ENCODE data around the gene PSG6.
"Not testable (repeated sequence)": the region's sequence is repeated elsewhere in the genome, so short reads cannot be mapped to it uniquely, and the experiment has no call there.

Gene PSG6

GRCh38 chr19:42853231-42853630 is 64.5 kb downstream of the PSG6 start:
- not testable (repeated sequence) for DNase-seq (ENCODE audit: low read depth, low spot score)

DNA sequence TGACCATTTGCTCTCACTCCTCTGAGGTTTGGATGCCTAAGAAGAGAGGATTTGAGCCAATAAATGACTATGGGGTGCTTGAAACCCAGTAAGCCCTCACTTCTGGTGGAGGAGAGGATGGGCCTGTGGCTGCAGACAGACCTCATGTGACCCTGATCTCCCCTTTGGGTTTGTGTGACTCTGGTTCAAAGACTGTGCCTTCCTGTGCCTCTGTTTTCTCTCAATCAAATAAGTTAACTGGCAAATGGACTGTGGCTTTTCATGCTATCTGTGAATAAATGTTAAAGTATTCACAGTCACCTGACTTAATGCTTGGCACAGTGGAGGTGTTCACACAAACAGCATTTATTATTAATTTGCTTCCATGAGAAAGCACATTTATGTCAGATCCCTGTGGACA is 64.9 kb downstream of the PSG6 start:
- DNase-seq (ENCODE audit: low read depth, low spot score): not testable (repeated sequence)

Measured in ELF-1 (cell line).